Loucy (cell line): Measurements from ENCODE around the gene MCF2L.

ENCODE experiments used
- H2AFZ ChIP-seq: fragments of 200-600 bp; sonication (generic); 2 replicates; pipeline ENCODE4 v1.6.0; 2016; ENCODE audit warnings: antibody characterized with exemption, mild to moderate bottlenecking, low read length, moderate library complexity
- H3F3A ChIP-seq: fragments of 200-600 bp; 2 replicates; pipeline ENCODE4 v1.6.0; 2016; ENCODE audit warnings: antibody characterized with exemption, low read depth, mild to moderate bottlenecking
- H3K27me3 ChIP-seq: fragments of 200-600 bp; sonication (generic); 2 replicates; pipeline ENCODE4 v1.6.1; 2014; ENCODE audit warnings: low read length, mild to moderate bottlenecking; ENCODE audit not compliant: insufficient read depth, poor library complexity, severe bottlenecking
- H3K36me3 ChIP-seq: fragments of 200-600 bp; sonication (generic); 2 replicates; pipeline ENCODE4 v1.6.1; 2016; ENCODE audit warnings: low read length; ENCODE audit not compliant: insufficient read depth
- H3K4me1 ChIP-seq: fragments of 200-600 bp; sonication (generic); 2 replicates; pipeline ENCODE4 v1.5.1; 2014; ENCODE audit warnings: low read length, mild to moderate bottlenecking; ENCODE audit not compliant: insufficient read depth, poor library complexity, severe bottlenecking
- H3K4me2 ChIP-seq: fragments of 200-600 bp; sonication (generic); 2 replicates; pipeline ENCODE4 v1.6.0; 2014; ENCODE audit warnings: antibody characterized with exemption, low read length, low read depth, mild to moderate bottlenecking; ENCODE audit not compliant: poor library complexity, severe bottlenecking
- H3K4me3 ChIP-seq: fragments of 200-600 bp; sonication (generic); 2 replicates; pipeline ENCODE4 v1.5.1; 2014; ENCODE audit warnings: low read length, mild to moderate bottlenecking, mixed read lengths; ENCODE audit not compliant: poor library complexity, severe bottlenecking
- H3K79me2 ChIP-seq: fragments of 200-600 bp; sonication (generic); 2 replicates; pipeline ENCODE4 v1.6.1; 2014; ENCODE audit warnings: low read length; ENCODE audit not compliant: insufficient read depth
- H3K9ac ChIP-seq: fragments of 200-600 bp; sonication (generic); 2 replicates; pipeline ENCODE4 v1.6.0; 2014; ENCODE audit warnings: mild to moderate bottlenecking, low read depth, low read length, moderate library complexity; ENCODE audit not compliant: poor library complexity, severe bottlenecking
- H3K9me2 ChIP-seq: fragments of 200-600 bp; sonication (generic); replicated peaks from 2 replicates; pipeline ENCODE4 v1.6.1; 2016; ENCODE audit warnings: low read depth, low read length, mixed read lengths
- H3K9me3 ChIP-seq: fragments of 200-600 bp; sonication (generic); 2 replicates; pipeline ENCODE4 v1.6.1; 2014; ENCODE audit warnings: mild to moderate bottlenecking, antibody characterized with exemption, low read length, low read depth; ENCODE audit not compliant: insufficient read depth
- H4K20me1 ChIP-seq: fragments of 200-600 bp; sonication (generic); 2 replicates; pipeline ENCODE4 v1.6.0; 2014; ENCODE audit warnings: antibody characterized with exemption, low read length, mild to moderate bottlenecking; ENCODE audit not compliant: insufficient read depth, poor library complexity, severe bottlenecking
- EZH2phosphoT487 ChIP-seq: fragments of 200-600 bp; IDR thresholded peaks from 2 replicates; pipeline ENCODE4 v1.6.1; 2018; ENCODE audit warnings: antibody characterized with exemption, mild to moderate bottlenecking, moderate library complexity, borderline replicate concordance
- TF ChIP-seq, protein P1 (sequence below): fragments of 200-600 bp; sonication (generic); conservative IDR thresholded peaks from 2 replicates; pipeline ENCODE4 v1.5.1; 2014; ENCODE audit warnings: mild to moderate bottlenecking, antibody characterized with exemption, low read length

Gene MCF2L

DNA sequence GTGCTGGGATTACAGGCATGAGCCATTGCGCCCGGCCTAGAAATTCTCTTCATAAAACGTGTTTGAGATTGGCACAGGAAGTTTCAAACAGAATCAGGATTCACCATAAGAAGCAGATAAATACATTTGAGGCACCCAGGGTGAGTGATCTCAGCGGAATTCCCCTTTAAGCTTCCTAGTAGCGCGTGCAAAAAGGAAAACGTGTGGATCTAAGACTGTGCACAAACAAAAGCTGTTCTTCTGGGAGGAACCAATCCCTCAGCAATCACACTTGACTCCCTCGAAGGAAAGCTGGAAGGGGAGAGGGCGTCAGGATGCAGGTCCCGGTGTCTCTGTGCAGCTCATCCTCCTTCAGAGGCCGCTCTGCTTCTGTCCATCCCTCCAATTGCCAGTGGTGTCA is 15.5 kb downstream of the MCF2L start:
- no peak overlapping the region for H3K4me2 ChIP-seq
- no peaks in the 10 kb centered on the region for H3K9me2 ChIP-seq
- H3K4me3 ChIP-seq: no peak overlapping the region
- no peaks in the 10 kb centered on the region for H4K20me1 ChIP-seq
- H3K9me3 ChIP-seq: no peaks in the 10 kb centered on the region
- no peaks in the 10 kb centered on the region for H3K27me3 ChIP-seq
- TF ChIP-seq, protein P1, sequence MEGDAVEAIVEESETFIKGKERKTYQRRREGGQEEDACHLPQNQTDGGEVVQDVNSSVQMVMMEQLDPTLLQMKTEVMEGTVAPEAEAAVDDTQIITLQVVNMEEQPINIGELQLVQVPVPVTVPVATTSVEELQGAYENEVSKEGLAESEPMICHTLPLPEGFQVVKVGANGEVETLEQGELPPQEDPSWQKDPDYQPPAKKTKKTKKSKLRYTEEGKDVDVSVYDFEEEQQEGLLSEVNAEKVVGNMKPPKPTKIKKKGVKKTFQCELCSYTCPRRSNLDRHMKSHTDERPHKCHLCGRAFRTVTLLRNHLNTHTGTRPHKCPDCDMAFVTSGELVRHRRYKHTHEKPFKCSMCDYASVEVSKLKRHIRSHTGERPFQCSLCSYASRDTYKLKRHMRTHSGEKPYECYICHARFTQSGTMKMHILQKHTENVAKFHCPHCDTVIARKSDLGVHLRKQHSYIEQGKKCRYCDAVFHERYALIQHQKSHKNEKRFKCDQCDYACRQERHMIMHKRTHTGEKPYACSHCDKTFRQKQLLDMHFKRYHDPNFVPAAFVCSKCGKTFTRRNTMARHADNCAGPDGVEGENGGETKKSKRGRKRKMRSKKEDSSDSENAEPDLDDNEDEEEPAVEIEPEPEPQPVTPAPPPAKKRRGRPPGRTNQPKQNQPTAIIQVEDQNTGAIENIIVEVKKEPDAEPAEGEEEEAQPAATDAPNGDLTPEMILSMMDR: no peak
- no peak for TF ChIP-seq EZH2phosphoT487
- H2AFZ ChIP-seq: no peak overlapping the region
- H3K36me3 ChIP-seq: no peaks in the 10 kb centered on the region
- no peak overlapping the region for H3K9ac ChIP-seq
- no peaks in the 10 kb centered on the region for H3K79me2 ChIP-seq
- H3K4me1 ChIP-seq: no peaks in the 10 kb centered on the region
- H3F3A ChIP-seq: no peaks in the 10 kb centered on the region

DNA sequence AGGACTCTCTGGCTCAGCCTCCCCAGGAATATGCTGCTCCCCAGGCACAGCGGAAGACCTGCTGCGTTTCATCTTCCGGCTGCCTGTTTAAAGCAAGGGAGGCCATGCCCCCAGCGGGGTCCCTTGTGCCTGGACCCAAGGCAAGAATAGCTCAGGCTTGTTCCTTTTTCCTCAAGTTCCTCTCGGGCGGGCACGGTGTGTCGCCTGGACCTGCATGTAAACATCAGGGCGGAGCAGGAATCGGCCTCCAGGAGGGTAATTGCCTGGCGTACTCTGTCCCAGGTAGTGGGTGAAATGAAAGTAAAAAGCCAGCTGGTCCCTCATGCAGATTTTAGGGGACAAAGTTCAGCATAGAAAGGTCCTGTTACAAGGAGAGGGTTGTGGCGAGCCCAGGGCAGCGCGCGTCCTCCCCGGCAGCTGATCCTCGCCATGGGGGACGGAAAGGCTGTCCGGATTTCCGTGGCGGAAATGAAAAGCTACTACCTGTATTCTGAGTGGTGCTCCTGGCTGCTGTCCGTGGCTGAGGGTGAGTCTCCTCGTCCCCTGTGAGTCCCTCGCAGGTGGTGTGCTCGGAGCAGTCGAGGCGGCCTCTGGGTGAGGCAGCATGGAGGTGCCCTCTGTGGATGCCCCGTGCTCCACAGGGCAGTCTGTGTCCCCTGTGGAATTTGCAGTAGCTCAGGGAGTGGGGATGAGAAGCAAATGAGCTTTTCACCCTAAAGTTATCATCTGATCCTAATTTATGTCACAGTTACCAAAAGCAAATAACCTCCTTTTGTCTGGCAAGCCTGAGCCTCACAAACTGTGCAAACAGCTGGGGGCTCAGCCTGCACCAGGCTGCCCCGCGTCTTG is 16.2 kb downstream of the MCF2L start:
- no peak for TF ChIP-seq EZH2phosphoT487
- TF ChIP-seq, protein P1: no peak
- no peak overlapping the region for H3K9ac ChIP-seq
- H3K9me2 ChIP-seq: no peaks in the 10 kb centered on the region
- H2AFZ ChIP-seq: no peak overlapping the region
- no peaks in the 10 kb centered on the region for H3K27me3 ChIP-seq
- no peaks in the 10 kb centered on the region for H3F3A ChIP-seq
- H3K9me3 ChIP-seq: no peaks in the 10 kb centered on the region
- H3K4me2 ChIP-seq: no peak overlapping the region
- H3K36me3 ChIP-seq: no peaks in the 10 kb centered on the region
- H3K4me1 ChIP-seq: no peaks in the 10 kb centered on the region
- H3K79me2 ChIP-seq: no peaks in the 10 kb centered on the region
- H4K20me1 ChIP-seq: no peaks in the 10 kb centered on the region
- H3K4me3 ChIP-seq: no peak overlapping the region

GRCh38 chr13:112985803-112986408 is 16.9 kb downstream of the MCF2L start:
- no peak overlapping the region for H2AFZ ChIP-seq
- H3K79me2 ChIP-seq: no peaks in the 10 kb centered on the region

More at GRCh38 chr13:112985803-112986408, 16.9 kb downstream of the MCF2L start:
- H3K4me3 ChIP-seq: no peak overlapping the region
- H3K4me1 ChIP-seq: no peaks in the 10 kb centered on the region
- H3F3A ChIP-seq: no peaks in the 10 kb centered on the region
- no peaks in the 10 kb centered on the region for H3K9me3 ChIP-seq
- TF ChIP-seq EZH2phosphoT487: no peak
- TF ChIP-seq, protein P1: no peak
- no peaks in the 10 kb centered on the region for H3K9me2 ChIP-seq
- H4K20me1 ChIP-seq: no peaks in the 10 kb centered on the region
- no peaks in the 10 kb centered on the region for H3K36me3 ChIP-seq
- no peaks in the 10 kb centered on the region for H3K27me3 ChIP-seq
- no peak overlapping the region for H3K4me2 ChIP-seq
- H3K9ac ChIP-seq: no peak overlapping the region
